Hepatocyte (in vitro differentiated cells): Measurements from ENCODE around the gene FBP1. TPM values are rescaled to one million over a fixed set of nuclear protein-coding genes. Genes with fewer than 3 reads are reported as not detected.

Experiments
- DNase-seq: peaks from one replicate; pipeline ENCODE4 v3.0.0-alpha.2; 2016; ENCODE audit warnings: low spot score
- H2AFZ ChIP-seq: fragments of 200-600 bp; sonication (generic); 2 replicates; pipeline ENCODE4 v1.6.0; 2016; ENCODE audit warnings: antibody characterized with exemption, mild to moderate bottlenecking
- H3K27ac ChIP-seq: fragments of 200-600 bp; sonication (generic); 2 replicates; pipeline ENCODE4 v1.5.1; 2016; ENCODE audit warnings: mild to moderate bottlenecking
- H3K27me3 ChIP-seq: fragments of 200-600 bp; sonication (generic); 2 replicates; pipeline ENCODE4 v1.6.1; 2016
- H3K36me3 ChIP-seq: fragments of 200-600 bp; sonication (generic); replicated peaks from 2 replicates; pipeline ENCODE4 v1.5.1; 2016; ENCODE audit warnings: low read depth; ENCODE audit not compliant: insufficient read depth
- H3K4me1 ChIP-seq: fragments of 200-600 bp; sonication (generic); 2 replicates; pipeline ENCODE4 v1.5.1; 2016; ENCODE audit warnings: mild to moderate bottlenecking, moderate library complexity; ENCODE audit not compliant: insufficient read depth
- H3K4me2 ChIP-seq: fragments of 200-600 bp; sonication (generic); 2 replicates; pipeline ENCODE4 v1.6.0; 2016
- H3K4me3 ChIP-seq: fragments of 200-600 bp; sonication (generic); 2 replicates; pipeline ENCODE4 v1.5.1; 2016; ENCODE audit warnings: mild to moderate bottlenecking
- H3K79me2 ChIP-seq: fragments of 200-600 bp; sonication (generic); 2 replicates; pipeline ENCODE4 v1.6.0; 2017; ENCODE audit warnings: mild to moderate bottlenecking
- H3K9me2 ChIP-seq: fragments of 200-600 bp; sonication (generic); replicated peaks from 2 replicates; pipeline ENCODE4 v1.6.0; 2017; ENCODE audit warnings: mild to moderate bottlenecking; ENCODE audit not compliant: insufficient read depth
- H3K9me3 ChIP-seq: fragments of 200-600 bp; sonication (generic); 2 replicates; pipeline ENCODE4 v1.5.1; 2016; ENCODE audit warnings: low read depth, mild to moderate bottlenecking
- H4K20me1 ChIP-seq: fragments of 200-600 bp; sonication (generic); 2 replicates; pipeline ENCODE4 v1.6.0; 2016; ENCODE audit warnings: mild to moderate bottlenecking; ENCODE audit not compliant: insufficient read depth, poor library complexity, severe bottlenecking
- CTCF ChIP-seq: fragments of 200-600 bp; sonication (generic); IDR thresholded peaks from 2 replicates; pipeline ENCODE4 v1.5.1; 2016; ENCODE audit warnings: antibody characterized with exemption, mild to moderate bottlenecking; ENCODE audit not compliant: poor library complexity
- EZH2 ChIP-seq: fragments of 200-600 bp; sonication (generic); IDR thresholded peaks from 2 replicates; pipeline ENCODE4 v1.6.1; 2016; ENCODE audit warnings: antibody characterized with exemption, mild to moderate bottlenecking, borderline replicate concordance
- EZH2phosphoT487 ChIP-seq: fragments of 200-600 bp; sonication (generic); IDR thresholded peaks from one replicate; pipeline ENCODE4 v1.6.1; 2018; ENCODE audit warnings: antibody characterized with exemption, mild to moderate bottlenecking, low read depth, moderate library complexity; ENCODE audit not compliant: unreplicated experiment, severe bottlenecking
- WGBS: methylation state at CpG from one replicate; pipeline ENCODE4 v1.1.6; 2016; ENCODE audit warnings: low lambda C conversion rate; ENCODE audit errors: missing lambda C conversion rate; 5-methylcytosine and 5-hydroxymethylcytosine counted together
- polyA plus RNA-seq: library from polyadenylated mRNA; unstranded; fragments of >200 nt; fragmentation: Nextera tagmentation; extraction: Ambion mirVana; gene quantifications from 2 replicates; pipeline ENCODE4 v1.2.1, GENCODE V29; 2016
- total RNA-seq: library from RNA; depleted of rRNA; stranded (reverse); fragments of >200 nt; gene quantifications from 2 replicates; pipeline ENCODE4 v1.2.3, GENCODE V29; 2014

The FBP1 gene
- total and polyA plus RNA-seq, 2 experiments from 2014 or later = 31.2 to 65.3 TPM

- DNase-seq = peak; percentile 85
- H3K27ac ChIP-seq = peak overlapping the region; percentile 41
- no peaks in the 10 kb centered on the region for H3K9me2 ChIP-seq
Measured at GRCh38 chr9:94681508-94681907, 42.2 kb upstream of the FBP1 start.

DNA sequence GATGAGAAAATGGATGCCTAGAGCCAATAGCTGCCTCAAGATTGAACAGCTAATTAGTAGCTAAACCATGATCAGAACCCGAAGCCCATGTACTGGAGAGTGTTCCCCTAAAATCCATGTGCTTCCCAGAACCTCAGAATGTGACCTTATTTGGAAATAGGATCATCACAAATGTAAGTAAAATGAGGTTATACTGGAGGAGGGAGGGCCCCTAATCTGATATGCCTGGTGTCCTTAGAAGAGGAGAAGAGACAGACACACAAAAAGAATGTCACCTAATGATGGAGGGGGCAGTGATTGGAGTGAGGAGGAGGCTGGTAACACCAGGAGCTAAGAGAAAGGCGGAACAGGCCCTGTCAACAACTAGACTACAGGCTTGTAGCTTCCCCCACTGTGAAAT, 41.3 kb upstream of the FBP1 start:
- Histone ChIP-seq H3K4me2 (no peak overlapping the region), H3K27ac (peak overlapping the region; percentile 14), H3K4me1 (peaks cover 4% of the 10 kb centered on the region), H2AFZ (peak overlapping the region; percentile 1), H3K36me3 (no peaks in the 10 kb centered on the region), H3K9me3 (no peaks in the 10 kb centered on the region), H4K20me1 (no peaks in the 10 kb centered on the region), H3K79me2 (no peaks in the 10 kb centered on the region), H3K27me3 (no peaks in the 10 kb centered on the region), H3K4me3 (no peak overlapping the region), H3K9me2 (no peaks in the 10 kb centered on the region)
- WGBS = 83% methylated on average over 2 of the region's 2 CpGs
- no peak for DNase-seq
- TF ChIP-seq EZH2 (no peak), CTCF (no peak), EZH2phosphoT487 (no peak)

More at GRCh38 chr9:94681508-94681907, 42.2 kb upstream of the FBP1 start:
- no peak overlapping the region for H3K4me3 ChIP-seq
- peak; percentile 86 for TF ChIP-seq CTCF
- TF ChIP-seq EZH2phosphoT487 = no peak
- H3K4me1 ChIP-seq = peaks cover 7% of the 10 kb centered on the region
- no peaks in the 10 kb centered on the region for H4K20me1 ChIP-seq
- no peak overlapping the region for H3K4me2 ChIP-seq
- no peaks in the 10 kb centered on the region for H3K36me3 ChIP-seq
- H3K27me3 ChIP-seq = no peaks in the 10 kb centered on the region
- peak overlapping the region; percentile 14 for H2AFZ ChIP-seq
- 16% methylated on average over 7 of the region's 7 CpGs for WGBS
- no peaks in the 10 kb centered on the region for H3K9me3 ChIP-seq
- no peaks in the 10 kb centered on the region for H3K79me2 ChIP-seq

- Histone ChIP-seq H3K27me3 (no peaks in the 10 kb centered on the region), H2AFZ (no peak overlapping the region), H3K9me3 (no peaks in the 10 kb centered on the region), H4K20me1 (no peaks in the 10 kb centered on the region), H3K4me3 (no peak overlapping the region), H3K4me1 (peaks cover 4% of the 10 kb centered on the region), H3K27ac (peak overlapping the region; percentile 14), H3K4me2 (no peak overlapping the region), H3K79me2 (no peaks in the 10 kb centered on the region), H3K36me3 (no peaks in the 10 kb centered on the region), H3K9me2 (no peaks in the 10 kb centered on the region)
- 96% methylated on average over 1 of the region's 1 CpG for WGBS
- no peak for TF ChIP-seq EZH2
- TF ChIP-seq EZH2phosphoT487 = no peak
- TF ChIP-seq CTCF = no peak
- no peak for DNase-seq
Measured at GRCh38 chr9:94680020-94680419, 40.7 kb upstream of the FBP1 start.

DNA sequence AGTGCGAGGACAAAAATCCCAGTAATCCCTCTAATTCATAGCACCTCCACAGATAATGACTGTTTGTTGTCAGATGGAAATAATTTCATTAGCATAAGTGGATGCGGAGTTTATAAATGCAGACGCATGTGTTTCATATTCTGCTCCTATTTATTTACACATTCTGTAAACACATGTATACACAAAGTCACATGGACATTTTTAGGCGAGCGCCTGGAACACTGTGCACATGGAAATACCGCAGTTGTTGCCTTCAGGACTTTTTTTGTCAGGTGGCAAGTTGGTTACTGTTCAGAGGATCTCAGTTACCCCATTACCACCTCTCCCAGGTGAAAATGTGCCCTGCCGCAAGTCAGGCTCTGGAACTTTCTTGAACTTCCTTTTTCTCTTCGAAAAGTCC, 40.3 kb upstream of the FBP1 start:
- no peaks in the 10 kb centered on the region for H3K9me3 ChIP-seq
- H3K27ac ChIP-seq = peak overlapping the region; percentile 49
- H3K4me1 ChIP-seq = peaks cover 7% of the 10 kb centered on the region
- no peak for DNase-seq
- H3K36me3 ChIP-seq = no peaks in the 10 kb centered on the region
- 69% methylated on average over 8 of the region's 8 CpGs for WGBS
- H3K4me3 ChIP-seq = no peak overlapping the region
- TF ChIP-seq EZH2phosphoT487 (no peak), EZH2 (no peak), CTCF (no peak)
- no peak overlapping the region for H3K4me2 ChIP-seq
- no peaks in the 10 kb centered on the region for H3K27me3 ChIP-seq
- no peaks in the 10 kb centered on the region for H4K20me1 ChIP-seq
- H2AFZ ChIP-seq = no peak overlapping the region
- no peaks in the 10 kb centered on the region for H3K9me2 ChIP-seq
- H3K79me2 ChIP-seq = no peaks in the 10 kb centered on the region
